Embryonic facial prominence (tissue), 1 donor: ENCODE measurements around the gene CDKN2B.
A peak's percentile ranks its signal among the peaks of the same experiment; 100 is the strongest.

Experiments
- DNase-seq: peaks from one replicate; pipeline ENCODE4 v3.0.0-alpha.2; 2016; ENCODE audit errors: extremely low spot score

Gene CDKN2B

DNA sequence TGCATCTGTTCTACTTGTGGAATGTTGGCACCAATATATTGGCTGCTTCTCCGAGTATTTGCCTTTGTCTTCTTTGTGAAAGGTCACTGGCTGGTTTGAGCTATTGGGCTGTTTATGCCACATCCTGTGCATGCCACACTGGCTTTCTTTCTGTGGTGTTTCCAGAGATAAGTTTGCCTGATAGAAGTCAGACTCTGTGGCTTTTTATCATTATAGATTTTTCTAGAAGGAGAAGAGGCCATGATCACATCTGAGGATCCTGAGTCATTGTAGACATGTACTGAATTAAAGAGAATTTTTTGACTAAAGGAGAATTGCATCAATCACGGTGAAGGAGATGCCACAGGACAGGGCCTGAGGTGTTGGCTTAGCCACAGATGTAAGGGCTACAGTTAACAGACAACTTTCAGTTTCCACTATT lies 26.5 kb upstream of the CDKN2B start:
- DNase-seq: no peak

DNA sequence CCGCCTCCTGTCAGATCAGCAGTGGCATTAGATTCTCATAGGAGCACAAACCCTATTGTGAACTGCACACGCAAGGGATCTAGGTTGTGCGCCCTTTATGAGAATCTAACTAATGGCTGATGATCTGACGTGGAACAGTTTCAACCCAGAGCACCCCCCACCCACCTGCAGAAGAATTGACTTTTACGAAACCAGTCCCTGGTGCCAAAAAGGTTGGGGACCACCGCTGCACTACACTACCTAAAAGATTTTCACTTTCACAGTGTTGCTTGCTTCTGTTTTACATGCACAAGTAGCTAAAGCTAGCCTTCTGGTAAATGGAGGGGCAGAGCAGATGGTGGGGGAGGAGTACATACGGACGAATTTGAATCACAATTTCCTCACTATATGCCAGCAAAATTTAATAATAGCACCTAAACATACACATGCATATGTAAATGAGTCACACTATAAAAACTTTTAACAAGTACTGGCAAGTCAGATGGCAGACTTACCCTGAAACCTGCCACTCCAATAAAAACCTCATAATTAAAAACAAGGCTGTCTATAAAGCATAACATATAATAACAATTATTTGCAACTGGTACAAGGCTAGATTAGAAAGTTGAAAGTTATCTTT lies 24.0 kb upstream of the CDKN2B start:
- DNase-seq: no peak

DNA sequence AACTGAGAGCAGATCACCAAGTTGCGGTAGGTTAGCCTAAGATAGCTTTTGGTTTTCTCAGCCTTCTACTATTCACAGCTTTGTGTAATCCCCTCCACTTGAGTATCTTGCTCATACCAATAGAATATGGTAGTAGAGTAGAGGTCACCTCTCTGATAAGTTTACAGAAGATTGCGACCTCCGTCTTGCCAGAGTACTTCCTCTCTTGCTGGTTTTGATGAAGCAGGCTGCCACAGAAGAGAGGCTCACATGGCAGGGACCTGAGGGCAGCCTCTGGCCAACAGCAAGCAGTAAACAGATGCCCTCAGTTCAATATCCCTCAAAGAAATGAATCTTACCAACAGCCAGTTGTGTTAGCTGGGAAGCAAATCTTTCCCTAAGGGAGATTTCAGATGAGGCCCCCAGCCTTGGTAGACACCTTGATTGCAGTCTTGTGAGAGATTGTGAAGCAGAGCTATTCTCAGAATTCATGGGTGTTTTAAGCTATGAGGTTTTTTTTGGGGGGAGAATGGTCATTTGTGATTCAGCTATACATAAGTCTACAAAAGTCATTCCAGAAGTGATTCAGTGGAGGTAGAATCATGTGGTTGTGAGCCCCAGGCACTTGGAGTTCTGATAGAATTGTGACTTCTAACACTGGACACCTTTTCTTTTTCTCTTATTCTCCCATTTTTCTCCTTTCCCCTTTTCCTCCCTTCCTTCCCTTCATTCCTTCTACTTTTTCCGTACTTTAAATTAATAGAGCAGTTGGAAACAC lies 22.7 kb upstream of the CDKN2B start:
- DNase-seq: no peak

DNA sequence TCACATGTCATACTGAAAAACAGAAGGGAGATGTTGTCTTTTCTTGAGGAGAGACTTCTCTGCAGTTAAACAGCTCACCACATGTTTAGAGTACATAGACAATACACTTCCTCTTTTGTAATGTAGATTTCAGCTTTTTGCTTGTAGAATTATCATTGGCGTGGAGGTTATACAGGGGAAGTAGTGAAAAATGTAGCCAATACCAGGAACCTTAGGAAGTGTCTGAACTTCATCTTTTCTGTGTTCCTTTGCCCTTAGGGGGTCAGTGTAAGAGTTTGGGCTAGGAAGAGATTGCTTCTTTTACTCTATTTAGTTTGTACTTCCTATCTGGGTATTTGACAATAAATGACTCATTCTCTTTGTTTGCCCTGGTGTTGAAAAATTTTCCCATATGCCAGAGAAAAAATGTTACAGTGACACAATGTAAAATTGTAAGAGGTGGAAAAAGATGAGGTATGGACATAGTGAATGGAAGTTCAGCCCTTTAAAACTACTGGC lies 21.0 kb upstream of the CDKN2B start:
- no peak for DNase-seq

DNA sequence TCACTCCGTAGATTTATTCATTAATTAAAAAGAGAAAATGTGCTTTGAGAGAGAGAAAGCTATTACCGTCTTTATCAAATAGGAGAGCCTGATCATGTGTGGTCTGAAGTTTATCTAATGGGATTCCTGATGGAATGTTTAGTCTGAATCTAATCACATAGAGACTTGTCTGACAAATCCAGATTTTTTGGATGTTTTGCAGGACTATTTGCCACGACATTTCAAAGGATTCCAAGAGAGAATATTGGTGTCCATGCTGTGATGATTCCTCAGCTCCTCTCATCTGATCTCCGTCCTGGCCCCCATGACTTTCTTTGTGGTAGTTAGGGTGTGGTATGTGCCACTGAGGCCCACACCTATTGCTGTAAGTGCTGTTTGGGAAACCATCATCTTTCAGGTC lies 20.1 kb upstream of the CDKN2B start:
- no peak for DNase-seq

DNA sequence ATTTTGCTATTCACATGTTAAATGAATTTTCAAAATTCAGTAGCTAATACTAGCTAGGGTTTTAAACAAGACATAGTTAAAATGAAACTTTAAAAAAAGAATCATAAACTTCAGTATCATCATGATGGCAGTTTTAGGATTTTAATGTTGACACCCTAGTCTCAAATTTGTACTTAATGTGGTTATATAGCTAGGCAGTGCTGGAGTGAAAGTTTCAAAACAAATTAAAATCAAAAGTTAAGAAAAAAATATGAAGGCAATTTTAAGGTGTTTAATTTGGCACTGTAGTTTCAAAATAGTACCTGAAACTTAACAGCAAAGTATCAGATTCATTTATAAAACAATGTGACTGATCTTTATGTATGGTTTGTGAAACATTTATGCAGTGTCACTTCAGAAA lies 19.3 kb upstream of the CDKN2B start:
- no peak for DNase-seq

DNA sequence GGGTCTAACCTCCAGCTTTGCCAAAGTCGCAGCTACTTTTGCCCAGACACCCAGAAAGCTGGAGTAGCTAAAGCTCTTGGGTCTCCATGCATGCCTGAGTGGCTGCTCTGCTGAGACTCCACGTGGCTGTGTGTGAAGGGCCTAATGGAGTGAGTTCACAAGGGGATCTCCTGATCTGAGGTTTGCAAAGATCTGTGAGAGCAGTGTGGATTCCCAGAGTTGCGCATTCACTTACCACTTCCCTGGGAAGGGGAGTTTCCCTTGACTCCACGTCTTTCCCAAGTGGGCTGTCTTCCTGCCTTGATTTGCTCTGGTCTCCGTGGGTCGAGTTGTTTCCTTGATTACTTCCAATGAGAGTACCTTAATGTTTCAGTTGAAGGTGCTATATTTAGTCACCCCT lies 17.6 kb upstream of the CDKN2B start:
- no peak for DNase-seq

DNA sequence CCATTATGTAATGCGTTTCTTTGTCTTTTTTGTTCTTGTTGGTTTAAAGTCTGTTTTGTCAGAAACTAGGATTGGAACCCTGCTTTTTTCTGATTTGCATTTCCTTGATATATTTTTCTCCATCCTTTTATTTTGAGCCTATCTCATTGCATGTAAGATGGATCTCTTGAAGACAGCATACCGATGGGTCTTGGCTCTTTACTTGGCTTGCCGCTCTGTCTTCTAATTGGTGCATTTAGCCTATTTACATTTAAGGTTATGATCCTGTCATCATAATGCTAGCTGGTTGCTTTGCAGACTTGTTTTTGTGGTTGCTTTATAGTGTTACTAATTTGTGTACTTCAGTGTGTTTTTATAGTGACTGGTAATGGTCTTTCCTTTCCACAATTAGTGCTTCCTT lies 13.3 kb upstream of the CDKN2B start:
- no peak for DNase-seq

DNA sequence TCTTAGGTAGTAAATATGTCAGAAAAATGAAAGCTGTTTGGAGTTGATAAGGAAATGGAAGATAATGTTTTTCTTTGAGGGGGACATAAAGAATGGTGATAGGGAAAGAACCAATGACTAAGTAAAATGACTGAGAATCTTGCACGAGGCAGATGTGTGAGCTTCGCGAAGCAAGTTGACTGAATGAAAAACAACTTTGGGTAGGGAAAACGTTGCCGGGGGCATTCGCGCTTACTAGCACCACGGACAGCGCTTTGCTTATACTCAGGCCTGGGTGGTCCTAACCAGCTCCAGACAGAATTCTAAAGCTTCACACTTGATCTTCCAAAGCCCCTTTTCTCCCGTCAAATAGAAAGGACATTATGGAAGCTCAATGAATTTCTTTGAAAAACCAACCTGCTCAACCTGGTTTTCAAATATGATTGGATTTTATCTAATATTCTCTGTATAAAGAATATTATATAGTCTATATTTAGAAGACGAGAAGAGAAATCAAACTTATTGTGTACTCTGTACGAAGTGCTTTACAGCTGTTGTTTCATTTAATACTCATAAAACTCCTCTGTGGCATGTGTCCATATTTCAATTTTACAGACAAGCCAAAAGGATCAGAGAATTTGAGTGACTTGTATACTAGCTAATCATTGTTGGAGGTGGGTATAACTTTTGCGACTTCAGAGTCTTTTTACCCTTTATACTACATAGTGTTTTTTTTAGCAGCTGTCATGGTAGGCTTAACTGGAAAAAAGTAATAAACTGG lies 1.9 kb upstream of the CDKN2B start:
- peak; percentile 40 for DNase-seq

DNA sequence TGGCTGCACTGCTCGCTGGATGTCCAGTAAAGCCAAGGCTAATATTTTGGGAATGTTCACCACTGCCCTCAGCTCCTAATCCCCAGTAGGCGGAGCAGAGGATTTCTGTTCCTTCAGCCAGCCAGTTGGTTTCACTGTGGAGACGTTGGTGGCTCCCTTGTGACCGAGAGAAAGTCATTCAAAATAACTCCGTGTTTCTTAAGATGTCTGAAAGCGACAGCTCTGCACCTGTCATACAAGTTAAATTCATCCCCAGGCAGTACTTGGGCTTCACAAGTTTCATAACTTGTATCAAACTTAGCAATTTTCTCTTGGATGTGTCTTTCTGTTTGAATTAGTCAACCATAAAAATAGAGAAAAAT lies 382 bp upstream of the CDKN2B start:
- DNase-seq: no peak

DNA sequence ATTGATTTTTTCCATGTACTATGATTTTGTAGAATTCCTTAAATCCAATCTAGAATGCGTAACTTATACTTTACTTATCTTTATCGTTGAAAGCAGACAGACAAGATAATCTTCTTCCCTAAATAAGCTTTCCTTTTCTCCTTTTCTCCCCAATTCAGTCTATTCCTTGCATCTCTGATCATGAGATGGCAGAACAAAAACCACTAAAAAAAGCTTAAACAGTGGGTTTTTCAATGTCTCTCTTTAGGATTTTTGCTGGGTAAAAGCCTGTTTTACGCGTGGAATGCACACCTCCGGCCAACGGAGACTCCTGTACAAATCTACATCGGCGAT lies 755 bp downstream of the CDKN2B start:
- DNase-seq: no peak

DNA sequence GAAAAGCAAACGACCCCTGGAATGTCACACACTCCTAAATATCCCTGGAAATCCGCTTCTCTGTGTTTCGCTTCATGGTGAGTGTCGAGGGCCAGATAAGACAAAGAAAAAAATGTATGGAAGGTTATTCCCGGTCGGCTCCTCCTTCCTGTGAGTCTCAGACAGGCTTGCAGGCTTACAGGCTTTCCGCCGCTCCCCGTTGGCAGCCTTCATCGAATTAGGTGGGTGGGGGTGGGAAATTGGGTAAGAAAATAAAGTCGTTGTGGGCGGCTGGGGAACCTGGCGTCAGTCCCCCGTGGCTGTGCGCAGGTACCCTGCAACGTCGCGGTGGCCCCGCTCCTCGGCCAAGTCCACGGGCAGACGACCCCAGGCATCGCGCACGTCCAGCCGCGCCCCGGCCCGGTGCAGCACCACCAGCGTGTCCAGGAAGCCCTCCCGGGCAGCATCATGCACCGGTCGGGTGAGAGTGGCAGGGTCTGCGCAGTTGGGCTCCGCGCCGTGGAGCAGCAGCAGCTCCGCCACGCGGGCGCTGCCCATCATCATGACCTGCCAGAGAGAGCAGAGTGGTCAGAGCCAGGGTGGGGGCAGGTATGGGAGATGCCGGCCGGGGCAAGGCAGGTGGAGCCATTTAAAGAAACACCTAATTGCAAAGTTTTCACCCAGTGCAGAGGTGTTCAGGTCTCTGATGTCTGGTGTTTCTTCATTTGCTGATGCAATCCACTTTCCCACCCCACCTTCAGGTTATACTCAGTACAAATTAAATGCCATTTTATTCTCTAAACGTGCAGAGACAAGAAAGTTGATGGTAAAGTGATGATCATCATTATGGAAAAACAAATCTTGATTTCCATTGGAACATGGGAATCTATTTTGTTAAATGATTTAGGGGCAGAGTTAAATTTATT lies 3.2 kb downstream of the CDKN2B start:
- no peak for DNase-seq

DNA sequence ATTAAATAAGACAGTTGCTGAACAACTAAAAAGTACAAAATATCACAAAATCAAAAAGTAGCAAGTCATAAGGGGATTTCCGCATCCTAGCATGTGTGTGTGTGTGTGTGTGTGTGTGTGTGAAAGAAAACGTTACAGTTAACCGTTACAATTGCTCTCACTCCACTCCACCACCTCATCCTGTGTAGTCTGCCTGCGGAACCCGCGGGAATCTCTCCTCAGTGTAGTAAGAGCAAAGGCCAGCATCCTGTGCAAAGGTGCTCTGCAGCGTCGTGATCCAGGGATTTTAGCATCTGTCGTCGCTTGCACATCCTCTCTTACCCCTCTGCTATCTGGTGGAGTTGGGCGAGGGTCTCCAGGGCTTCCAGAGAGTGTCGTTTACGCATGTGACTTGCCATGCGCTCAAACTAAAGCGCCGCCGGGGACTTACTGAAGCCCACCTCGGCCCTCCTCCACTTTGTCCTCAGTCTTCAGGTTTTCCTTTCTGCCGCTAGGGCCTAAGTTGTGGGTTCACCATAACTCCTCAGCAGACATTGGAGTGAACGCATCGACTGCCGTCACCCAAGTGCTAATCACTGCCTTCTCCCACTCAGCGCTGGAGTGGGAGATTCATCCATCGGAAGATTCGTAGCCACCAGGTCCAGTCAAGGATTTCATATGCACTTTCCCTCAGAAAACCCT lies 3.9 kb downstream of the CDKN2B start:
- no peak for DNase-seq

DNA sequence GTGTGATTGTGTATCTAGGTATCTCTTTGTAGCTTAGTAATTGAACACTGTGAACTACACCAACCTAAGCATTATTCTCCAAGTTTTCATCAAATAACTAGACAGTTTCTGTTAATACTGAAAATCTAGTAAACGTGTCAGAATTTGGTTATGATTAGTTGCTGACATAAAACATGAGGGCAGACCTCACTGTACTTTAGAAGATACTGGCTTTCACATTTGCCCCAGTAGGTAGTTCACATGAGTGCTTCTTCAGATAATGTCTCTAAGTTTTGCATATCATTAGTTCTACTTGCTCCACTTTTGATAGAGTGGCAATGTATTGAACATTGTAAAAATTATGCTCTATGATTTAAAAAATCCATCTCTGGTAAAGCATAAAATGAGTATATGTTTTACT lies 7.1 kb downstream of the CDKN2B start:
- DNase-seq: no peak

DNA sequence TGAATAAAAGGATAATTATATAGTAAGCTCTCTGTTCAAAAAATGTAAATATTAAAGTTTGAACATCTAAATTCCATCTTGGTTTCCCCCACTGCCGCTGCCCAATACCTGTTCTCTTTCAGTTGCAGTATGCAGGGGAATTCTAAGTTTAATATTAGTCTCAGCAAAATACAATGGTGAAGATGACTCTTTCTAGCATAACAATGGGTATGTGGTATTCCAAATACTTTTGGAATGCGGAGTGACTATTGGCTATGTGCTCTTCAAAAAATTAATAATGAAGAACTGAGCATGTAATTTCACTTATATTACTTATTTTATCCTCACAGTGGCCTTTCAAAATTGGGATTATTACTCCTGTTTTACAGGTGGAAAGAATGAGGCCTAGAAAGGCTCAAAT lies 11.1 kb downstream of the CDKN2B start:
- no peak for DNase-seq

DNA sequence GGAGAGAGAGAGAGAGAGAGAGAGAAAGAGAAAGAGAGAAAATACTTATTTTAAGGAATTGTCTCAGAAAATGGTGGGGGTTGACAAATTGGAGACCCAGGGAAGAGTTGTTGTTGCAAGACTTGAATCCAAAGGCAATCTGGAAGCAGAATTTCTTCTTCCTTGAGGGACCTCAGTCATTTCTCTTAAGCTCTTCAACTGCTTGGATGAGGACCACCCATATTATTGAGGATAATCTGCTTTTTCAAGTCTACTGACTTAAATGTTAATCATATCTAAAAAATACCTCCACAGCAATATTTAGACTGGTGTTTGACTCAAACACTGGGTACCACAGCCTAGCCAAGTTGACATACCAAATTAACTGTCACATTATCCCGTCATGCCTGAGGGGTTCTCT lies 11.6 kb downstream of the CDKN2B start:
- DNase-seq: no peak

DNA sequence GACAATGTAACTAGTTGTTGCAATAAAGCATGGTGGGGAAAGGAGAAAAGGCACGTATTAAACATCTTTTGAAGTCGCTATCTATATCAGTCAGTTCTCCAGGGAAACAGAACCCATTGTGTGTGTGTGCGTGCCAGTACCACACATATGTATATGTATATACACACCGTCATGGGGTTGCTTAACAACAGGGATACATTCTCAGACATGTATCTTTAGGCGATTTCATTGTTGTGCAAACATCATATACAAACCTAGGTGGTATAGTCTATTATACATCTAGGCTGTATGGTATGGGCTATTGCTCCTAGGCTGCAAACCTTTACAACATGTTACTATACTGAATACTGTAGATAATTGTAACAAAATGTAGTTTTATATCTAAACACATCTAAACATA lies 12.2 kb downstream of the CDKN2B start:
- no peak for DNase-seq

DNA sequence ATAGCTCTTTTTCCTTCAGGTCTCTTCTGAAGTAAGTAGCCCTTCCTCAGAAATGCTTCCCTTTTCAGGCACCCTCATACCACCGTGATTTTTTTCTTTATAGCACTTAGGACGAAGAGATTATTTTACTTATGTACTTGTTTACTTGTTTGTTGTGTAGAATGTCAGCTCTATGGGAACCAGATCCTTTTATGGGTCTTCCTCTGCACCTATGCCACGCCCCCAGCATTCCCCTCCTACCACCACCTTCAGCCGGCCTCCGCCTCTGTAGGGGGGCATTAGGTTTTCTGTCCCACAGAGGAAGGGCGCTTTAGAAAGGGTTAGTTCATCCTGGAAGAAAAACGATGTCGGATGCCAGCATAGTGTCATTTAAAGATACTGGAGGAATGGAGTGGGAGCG lies 12.7 kb downstream of the CDKN2B start:
- DNase-seq: no peak

DNA sequence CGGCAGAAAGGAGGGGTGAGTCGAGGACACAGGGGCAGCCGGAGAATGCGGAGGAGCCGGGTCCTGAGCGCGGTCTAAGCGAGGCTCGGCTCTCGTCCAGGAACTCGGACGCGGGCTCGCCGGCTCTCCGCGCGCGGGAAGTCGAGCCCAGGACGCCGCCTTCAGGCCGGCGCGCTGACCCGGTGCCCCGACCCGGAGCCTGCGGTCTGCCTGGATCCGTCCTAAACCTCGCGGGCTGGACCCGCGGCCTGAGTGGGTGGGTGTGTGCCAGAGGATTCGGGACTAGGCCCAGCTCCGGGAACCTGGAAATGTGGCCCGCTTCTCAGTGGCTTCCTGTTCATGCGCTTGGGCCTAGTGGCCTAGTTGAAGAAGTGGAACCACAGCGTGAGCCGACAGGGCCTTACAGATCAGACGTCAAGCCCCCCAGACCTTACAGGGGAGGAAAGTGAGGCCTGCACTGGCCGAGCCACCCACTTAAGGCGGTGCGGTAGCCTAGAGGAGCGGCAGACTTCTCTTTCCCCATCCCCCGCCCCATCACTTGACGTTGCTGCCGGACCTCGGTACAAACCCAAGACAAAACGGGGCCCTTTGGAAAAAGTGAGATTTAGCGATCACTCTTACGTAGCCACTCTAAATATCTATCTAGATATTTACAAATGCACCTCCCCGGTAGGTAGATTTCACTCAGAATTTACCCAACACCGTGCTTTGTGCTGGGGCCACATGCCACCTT lies 13.3 kb downstream of the CDKN2B start:
- no peak for DNase-seq

DNA sequence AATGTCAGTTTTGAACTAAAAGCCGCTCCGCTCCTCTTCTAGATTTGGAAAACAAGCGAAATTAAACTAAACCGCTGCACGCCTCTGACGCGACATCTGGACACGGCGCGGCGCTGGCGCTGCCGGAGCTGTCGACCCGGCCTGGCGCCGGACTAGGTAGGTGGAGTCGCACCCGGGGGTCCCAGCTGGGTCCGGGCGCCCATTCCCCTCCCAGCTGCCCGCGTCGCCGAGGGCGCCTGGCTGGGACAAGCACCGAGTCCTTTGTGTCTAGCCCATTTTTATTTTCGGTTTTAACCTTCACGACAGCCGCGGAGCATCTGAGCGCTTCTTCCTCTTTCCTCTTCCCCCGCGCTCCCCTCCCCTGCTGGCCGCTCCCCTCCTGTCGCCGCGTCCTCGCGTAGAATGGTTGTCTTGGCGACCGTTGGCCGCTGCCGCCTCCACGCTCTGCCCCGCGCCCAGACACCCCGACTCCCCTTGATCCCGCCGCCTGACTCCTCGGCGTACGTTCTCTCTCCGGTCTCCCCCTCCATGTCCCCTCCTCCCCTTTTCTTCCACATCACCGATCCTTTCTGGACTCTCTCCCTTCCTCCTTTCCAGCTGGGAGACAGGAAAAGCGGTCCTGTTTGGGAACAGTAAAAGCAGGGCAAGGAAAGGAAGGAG lies 14.0 kb downstream of the CDKN2B start:
- no peak for DNase-seq
